ENCODE results near the gene VCY1B. TPM values are rescaled to one million over a fixed set of nuclear protein-coding genes. Genes with fewer than 3 reads are reported as not detected.
"Not testable (repeated sequence)": the region's sequence is repeated elsewhere in the genome, so short reads cannot be mapped to it uniquely, and the experiment has no call there.

The VCY1B gene
- total RNA-seq = not detected
- not detected for polyA plus RNA-seq

- H3K27ac Mint-ChIP-seq; H3K4me3 ChIP-seq (ENCODE audit: low read length in 2 of 2); intact Hi-C loops (cut with micrococcal nuclease); H3K27me3 ChIP-seq (ENCODE audit: insufficient read depth, low read length); H3K36me3 ChIP-seq (ENCODE audit: insufficient read depth, low read length); H3K27ac ChIP-seq (ENCODE audit: low read depth, low read length); H3K36me3 Mint-ChIP-seq; CTCF ChIA-PET (ENCODE audit: partially characterized antibody); H3K4me3 Mint-ChIP-seq; POLR2A ChIA-PET (ENCODE audit: partially characterized antibody); DNase-seq; H3K9me3 Mint-ChIP-seq; H3K4me1 ChIP-seq (ENCODE audit: insufficient read depth, low read length); H3K4me1 Mint-ChIP-seq; H3K9me3 ChIP-seq (ENCODE audit: control insufficient read depth in 1 of 2, low read length in 2 of 2); H3K27me3 Mint-ChIP-seq: not testable (repeated sequence)
These were observed at the start of gene VCY1B for GRCh38 chrY:14055927-14056326. Gene VCY1B (plus strand): TSS chrY:14056227. CDS start chrY:14056290, 63 bp downstream.

GRCh38 chrY:14011916-14012315 lies 44.1 kb upstream of the VCY1B start:
- H3K9me3 Mint-ChIP-seq; H3K27ac Mint-ChIP-seq; H3K27me3 ChIP-seq (ENCODE audit: insufficient read depth, low read length); H3K4me1 Mint-ChIP-seq; POLR2A ChIA-PET (ENCODE audit: partially characterized antibody); H3K36me3 ChIP-seq (ENCODE audit: insufficient read depth, low read length); DNase-seq; CTCF ChIA-PET (ENCODE audit: partially characterized antibody); H3K9me3 ChIP-seq (ENCODE audit: control insufficient read depth in 1 of 2, low read length in 2 of 2); H3K27me3 Mint-ChIP-seq; intact Hi-C loops (cut with micrococcal nuclease); H3K4me3 Mint-ChIP-seq; H3K4me1 ChIP-seq (ENCODE audit: insufficient read depth, low read length); H3K4me3 ChIP-seq (ENCODE audit: low read length in 2 of 2); H3K27ac ChIP-seq (ENCODE audit: low read depth, low read length); H3K36me3 Mint-ChIP-seq: not testable (repeated sequence)

- intact Hi-C loops (cut with micrococcal nuclease); CTCF ChIA-PET (ENCODE audit: partially characterized antibody); H3K4me1 Mint-ChIP-seq; H3K4me1 ChIP-seq (ENCODE audit: insufficient read depth, low read length); H3K27ac Mint-ChIP-seq; H3K9me3 ChIP-seq (ENCODE audit: control insufficient read depth in 1 of 2, low read length in 2 of 2); POLR2A ChIA-PET (ENCODE audit: partially characterized antibody); H3K9me3 Mint-ChIP-seq; H3K27me3 ChIP-seq (ENCODE audit: insufficient read depth, low read length); H3K27ac ChIP-seq (ENCODE audit: low read depth, low read length); H3K4me3 ChIP-seq (ENCODE audit: low read length in 2 of 2); H3K36me3 ChIP-seq (ENCODE audit: insufficient read depth, low read length); H3K36me3 Mint-ChIP-seq; DNase-seq; H3K27me3 Mint-ChIP-seq; H3K4me3 Mint-ChIP-seq: not testable (repeated sequence)
These were observed 25.6 kb upstream of the VCY1B start for GRCh38 chrY:14030395-14030794.

- H3K4me3 ChIP-seq (ENCODE audit: low read length in 2 of 2) = no peak overlapping the region
- H3K27me3 ChIP-seq (ENCODE audit: insufficient read depth, low read length) = no peaks in the 10 kb centered on the region
- Mint-ChIP-seq H3K27me3 (peaks cover 0 to 1% of the 10 kb centered on the region in 2 donors), H3K27ac (no peak overlapping the region), H3K36me3 (no peaks in the 10 kb centered on the region), H3K4me3 (no peak overlapping the region), H3K9me3 (no peaks in the 10 kb centered on the region), H3K4me1 (no peaks in the 10 kb centered on the region)
- intact Hi-C loops (cut with micrococcal nuclease) = no loop called here
- ChIA-PET CTCF (ENCODE audit: partially characterized antibody) (no interaction called here), POLR2A (ENCODE audit: partially characterized antibody) (no interaction called here)
- no peaks in the 10 kb centered on the region for H3K36me3 ChIP-seq (ENCODE audit: insufficient read depth, low read length)
- H3K4me1 ChIP-seq (ENCODE audit: insufficient read depth, low read length) = no peaks in the 10 kb centered on the region
- DNase-seq = no peak
- H3K9me3 ChIP-seq (ENCODE audit: control insufficient read depth in 1 of 2, low read length in 2 of 2) = no peaks in the 10 kb centered on the region
- H3K27ac ChIP-seq (ENCODE audit: low read depth, low read length) = no peak overlapping the region
These were observed 29.9 kb downstream of the VCY1B start for GRCh38 chrY:14085877-14086276.

Other genes starting within 250 kb of the VCY1B start
- gene VCY, start 69.8 kb upstream of the VCY1B start, total RNA-seq = not detected
- gene VCY, start 69.8 kb upstream of the VCY1B start, polyA plus RNA-seq = not detected